IPS-NIHi7 (cell line): ENCODE data around the gene ZNF521.

Experiments used
- DNase-seq: peaks from one replicate; pipeline ENCODE4 v3.0.0; 2012; ENCODE audit warnings: mixed read lengths; ENCODE audit errors: extremely low spot score

ZNF521 gene

GRCh38 chr18:25250474-25250851, 101.5 kb downstream of the ZNF521 start:
- DNase-seq: no peak

GRCh38 chr18:25248755-25249154, 103.2 kb downstream of the ZNF521 start:
- DNase-seq: no peak

GRCh38 chr18:25247725-25248124, 104.2 kb downstream of the ZNF521 start:
- DNase-seq: no peak

- DNase-seq: no peak
These were observed 106.9 kb downstream of the ZNF521 start for GRCh38 chr18:25244924-25245698.

GRCh38 chr18:25244170-25244569, 107.8 kb downstream of the ZNF521 start:
- no peak for DNase-seq

- no peak for DNase-seq
These were observed 108.2 kb downstream of the ZNF521 start for GRCh38 chr18:25243754-25244153.

- DNase-seq: no peak
These were observed 108.7 kb downstream of the ZNF521 start for GRCh38 chr18:25243257-25243656.

GRCh38 chr18:25240420-25240770, 111.6 kb downstream of the ZNF521 start:
- DNase-seq: no peak

- no peak for DNase-seq
These were observed 112.2 kb downstream of the ZNF521 start for GRCh38 chr18:25239581-25240419.

- no peak for DNase-seq
These were observed 112.8 kb downstream of the ZNF521 start for GRCh38 chr18:25239151-25239550.

GRCh38 chr18:25237571-25238267, 114.2 kb downstream of the ZNF521 start:
- DNase-seq: no peak

- no peak for DNase-seq
These were observed 115.2 kb downstream of the ZNF521 start for GRCh38 chr18:25236736-25237135.

GRCh38 chr18:25235401-25236042, 116.4 kb downstream of the ZNF521 start:
- DNase-seq: no peak

GRCh38 chr18:25234740-25235345, 117.1 kb downstream of the ZNF521 start:
- DNase-seq: no peak

- DNase-seq: no peak
These were observed 117.7 kb downstream of the ZNF521 start for GRCh38 chr18:25234322-25234639.

- DNase-seq: no peak
These were observed 118.2 kb downstream of the ZNF521 start for GRCh38 chr18:25233528-25234321.

GRCh38 chr18:25231327-25231691, 120.7 kb downstream of the ZNF521 start:
- DNase-seq: no peak

- no peak for DNase-seq
These were observed 121.2 kb downstream of the ZNF521 start for GRCh38 chr18:25230658-25231326.

- DNase-seq: no peak
These were observed 122.0 kb downstream of the ZNF521 start for GRCh38 chr18:25229920-25230319.

GRCh38 chr18:25229081-25229480, 122.9 kb downstream of the ZNF521 start:
- DNase-seq: no peak
